ENCODE results near the gene GGA1.

DNA sequence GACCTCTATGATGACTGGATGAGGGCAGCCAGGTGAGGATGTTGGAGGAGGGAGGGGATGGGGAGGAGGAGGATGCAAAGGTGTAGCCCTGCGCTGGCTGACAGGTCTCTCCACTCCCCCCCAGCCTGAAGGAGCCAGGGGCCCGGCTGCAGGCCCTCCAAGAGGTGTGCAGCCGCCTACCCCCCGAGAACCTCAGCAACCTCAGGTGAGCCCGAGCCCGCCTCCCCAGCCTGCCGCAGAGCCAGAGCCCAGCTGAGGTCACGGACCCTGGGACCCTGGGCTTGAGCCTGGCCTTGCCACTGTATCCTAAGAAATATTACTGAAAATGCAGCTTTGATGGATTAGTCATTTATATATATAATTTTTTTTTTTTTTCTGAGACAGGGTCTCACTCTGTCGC, 38.7 kb downstream of the GGA1 start:
- TF ChIP-seq POLR2AphosphoS5 (IDR thresholded peaks at IDR 0.05; ENCODE audit: low read depth, low read length): no peak
- TF ChIP-seq TAF1 (IDR thresholded peaks at IDR 0.05; ENCODE audit: borderline replicate concordance, low read depth, low read length): no peak
